GM19099 (cell line): Measurements from ENCODE around the gene TCL1B.

Experiments
- POLR2A ChIP-seq: IDR thresholded peaks from 3 replicates; pipeline ENCODE4 v1.6.1; 2011; ENCODE audit warnings: low read depth; ENCODE audit not compliant: insufficient read length; ENCODE audit errors: extremely low read depth

TCL1B gene

GRCh38 chr14:95722525-95723190 is 36.4 kb downstream of the TCL1B start:
- no peak for TF ChIP-seq POLR2A

GRCh38 chr14:95725685-95726336 is 39.6 kb downstream of the TCL1B start:
- no peak for TF ChIP-seq POLR2A

GRCh38 chr14:95727056-95727700 is 41.0 kb downstream of the TCL1B start:
- no peak for TF ChIP-seq POLR2A

- no peak for TF ChIP-seq POLR2A
Measured at GRCh38 chr14:95730126-95730525, 43.9 kb downstream of the TCL1B start.

GRCh38 chr14:95733212-95733611 is 47.0 kb downstream of the TCL1B start:
- no peak for TF ChIP-seq POLR2A

- no peak for TF ChIP-seq POLR2A
Measured at GRCh38 chr14:95739356-95739755, 53.1 kb downstream of the TCL1B start.

- TF ChIP-seq POLR2A: no peak
Measured at GRCh38 chr14:95741038-95741490, 54.8 kb downstream of the TCL1B start.

GRCh38 chr14:95741781-95742180 is 55.6 kb downstream of the TCL1B start:
- TF ChIP-seq POLR2A: no peak
